ENCODE measurements around the gene GTF2H4. TPM values are rescaled to one million over a fixed set of nuclear protein-coding genes. Genes with fewer than 3 reads are reported as not detected.

Gene GTF2H4
- total RNA-seq, 2 experiments from 2014 or later, result 44.5 to 46.4 TPM

DNA sequence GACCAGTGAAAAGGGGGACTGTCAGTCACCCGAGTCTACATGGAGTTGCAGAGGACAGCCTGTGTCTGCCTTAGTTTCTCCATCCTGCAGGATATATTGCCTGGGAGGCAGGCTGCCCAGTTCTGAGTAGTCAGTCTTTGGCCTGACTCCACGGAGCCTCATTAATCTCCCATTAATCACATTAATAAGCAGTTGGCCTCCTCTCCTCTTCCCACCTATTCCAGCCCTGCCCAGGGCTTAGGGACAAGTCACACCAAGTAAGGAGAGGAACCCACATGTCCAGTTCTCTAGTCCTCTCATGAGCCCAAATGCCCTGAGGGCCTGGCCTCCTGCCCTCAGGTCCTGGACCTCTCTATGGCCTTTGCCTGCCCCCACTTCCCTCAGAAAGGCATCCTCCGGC lies 31.5 kb downstream of the GTF2H4 start:
- Mint-ChIP-seq H3K27ac (no peak overlapping the region), H3K4me3 (no peak overlapping the region), H3K4me1 (no peaks in the 10 kb centered on the region), H3K9me3 (no peaks in the 10 kb centered on the region), H3K36me3 (no peaks in the 10 kb centered on the region), H3K27me3 (peaks cover 49% of the 10 kb centered on the region)
- no peak for DNase-seq

DNA sequence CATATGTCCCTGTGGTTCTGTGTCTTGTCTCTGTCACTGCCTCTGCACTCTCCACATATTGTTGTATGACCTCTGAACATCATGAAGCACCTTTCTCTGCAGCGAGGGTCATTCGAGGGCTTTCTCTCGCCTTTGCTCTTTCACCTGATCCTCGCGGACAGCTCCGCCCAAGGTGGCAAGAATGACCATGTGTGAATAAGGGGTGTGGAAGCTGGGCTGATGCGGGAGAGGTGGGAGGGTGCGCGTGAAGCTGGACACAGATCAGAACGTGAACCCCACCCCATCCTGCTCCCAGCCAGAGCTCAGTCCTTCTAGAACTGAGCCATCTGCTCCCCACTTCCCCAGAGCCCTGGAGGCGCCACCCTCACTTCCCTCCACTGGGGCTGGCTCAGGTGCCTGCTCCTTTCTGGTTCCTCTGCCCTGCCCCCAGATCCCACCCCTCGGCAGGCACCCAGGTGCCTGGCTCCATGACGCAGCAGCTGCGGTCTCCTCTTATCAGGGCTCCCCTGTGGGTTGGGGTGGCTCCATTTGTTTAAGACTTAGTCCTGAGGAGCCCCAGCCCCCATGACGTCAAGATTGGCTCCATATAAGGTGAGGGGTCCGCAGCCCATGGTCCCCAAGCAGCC lies 32.5 kb downstream of the GTF2H4 start, which contains the start of gene MUCL3:
Gene MUCL3 (plus strand): TSS at position 613 of the 626 bp plus-strand sequence. CDS start 27 bp downstream, outside the sequence.
- Mint-ChIP-seq H3K4me3 (no peak within 1 kb of the TSS), H3K9me3 (no peaks in the 10 kb centered on the region), H3K27ac (no peak within 1 kb of the TSS), H3K36me3 (no peaks in the 10 kb centered on the region), H3K4me1 (no peaks in the 10 kb centered on the region), H3K27me3 (peaks cover 54% of the 10 kb centered on the region)
- no peak for DNase-seq

DNA sequence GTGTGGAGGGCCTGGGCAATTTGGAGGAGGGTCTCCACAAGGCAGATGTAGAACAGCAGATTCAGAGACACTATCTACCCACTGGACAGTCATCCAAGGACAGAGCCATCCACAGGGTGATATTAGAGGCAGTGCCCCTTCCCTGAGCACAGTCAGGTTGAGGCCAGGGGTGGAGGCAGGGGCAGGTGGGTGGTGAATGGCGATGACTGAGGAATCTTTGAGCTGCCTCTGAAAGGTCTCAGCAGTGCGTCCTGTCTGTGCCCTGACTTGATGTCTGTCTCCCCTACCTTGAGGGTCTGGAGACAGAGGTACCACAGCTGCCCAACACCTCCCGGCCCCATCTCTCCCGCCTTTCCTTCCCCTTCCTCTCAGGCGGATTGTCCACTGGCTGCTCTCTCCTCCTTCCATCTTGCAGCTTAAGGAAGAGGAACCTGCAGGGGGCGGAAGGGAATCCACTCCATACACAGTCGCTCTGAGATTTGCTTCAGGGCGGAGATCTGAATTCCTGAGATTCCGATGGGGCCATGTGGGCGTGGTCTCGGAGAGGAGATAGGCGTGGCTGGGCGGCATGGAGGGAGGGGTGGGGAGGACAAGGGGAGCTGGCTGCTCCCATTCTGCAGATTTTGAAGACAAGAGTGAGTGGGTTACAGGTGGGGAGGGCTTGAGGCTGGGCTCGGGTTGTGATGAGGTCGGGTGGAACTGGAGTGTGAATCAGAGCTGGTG lies 34.5 kb downstream of the GTF2H4 start:
- H3K9me3 Mint-ChIP-seq, result no peaks in the 10 kb centered on the region
- peaks cover 54% of the 10 kb centered on the region for H3K27me3 Mint-ChIP-seq
- no peak for DNase-seq
- H3K4me1 Mint-ChIP-seq, result no peaks in the 10 kb centered on the region
- H3K27ac Mint-ChIP-seq, result no peak overlapping the region
- H3K36me3 Mint-ChIP-seq, result no peaks in the 10 kb centered on the region
- H3K4me3 Mint-ChIP-seq, result no peak overlapping the region

DNA sequence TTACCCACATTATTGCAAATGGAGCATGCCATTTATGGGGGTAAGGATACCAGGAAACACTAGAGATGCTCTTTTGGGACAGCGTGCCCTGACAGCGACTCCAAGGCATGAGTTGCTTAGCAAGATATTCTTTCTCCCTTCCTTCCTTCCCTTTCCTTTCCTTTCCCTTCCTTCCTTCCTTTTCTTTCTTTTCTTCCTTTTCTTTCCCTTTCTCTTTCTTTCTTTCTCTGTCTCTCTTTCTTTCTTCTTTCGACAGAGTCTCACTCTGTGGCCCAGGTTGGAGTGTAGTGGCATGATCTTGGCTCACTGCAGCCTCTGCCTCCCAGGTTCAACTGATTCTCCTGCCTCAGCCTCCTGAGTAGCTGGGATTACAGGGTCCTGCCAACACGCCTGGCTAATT lies 36.0 kb downstream of the GTF2H4 start:
- Mint-ChIP-seq H3K4me3 (no peak overlapping the region), H3K36me3 (peaks cover 6% of the 10 kb centered on the region), H3K27ac (no peak overlapping the region), H3K4me1 (no peaks in the 10 kb centered on the region), H3K9me3 (no peaks in the 10 kb centered on the region), H3K27me3 (peaks cover 52% of the 10 kb centered on the region)
- DNase-seq, result no peak

DNA sequence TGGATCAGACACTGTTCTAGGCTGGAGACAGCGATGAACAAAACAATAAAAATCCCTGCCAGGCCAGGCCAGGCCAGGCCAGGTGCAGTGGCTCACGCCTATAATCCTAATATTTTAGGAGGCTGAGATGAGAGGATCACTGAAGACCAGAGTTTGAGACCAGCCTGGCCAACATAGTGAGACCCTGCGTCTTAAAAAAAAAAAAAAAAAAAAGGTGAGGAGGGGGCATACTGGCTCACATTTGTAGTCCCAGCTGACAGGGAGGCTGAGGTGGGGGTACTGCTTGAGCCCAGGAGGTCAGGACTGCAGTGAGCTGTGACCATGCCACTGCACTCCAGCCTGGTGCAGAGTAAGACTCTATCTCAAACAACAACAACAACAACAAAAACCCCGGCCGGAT lies 37.3 kb downstream of the GTF2H4 start:
- peaks cover 58% of the 10 kb centered on the region for H3K27me3 Mint-ChIP-seq
- no peak overlapping the region for H3K4me3 Mint-ChIP-seq
- no peak overlapping the region for H3K27ac Mint-ChIP-seq
- H3K9me3 Mint-ChIP-seq, result no peaks in the 10 kb centered on the region
- no peaks in the 10 kb centered on the region for H3K4me1 Mint-ChIP-seq
- H3K36me3 Mint-ChIP-seq, result peaks cover 13% of the 10 kb centered on the region
- no peak for DNase-seq

DNA sequence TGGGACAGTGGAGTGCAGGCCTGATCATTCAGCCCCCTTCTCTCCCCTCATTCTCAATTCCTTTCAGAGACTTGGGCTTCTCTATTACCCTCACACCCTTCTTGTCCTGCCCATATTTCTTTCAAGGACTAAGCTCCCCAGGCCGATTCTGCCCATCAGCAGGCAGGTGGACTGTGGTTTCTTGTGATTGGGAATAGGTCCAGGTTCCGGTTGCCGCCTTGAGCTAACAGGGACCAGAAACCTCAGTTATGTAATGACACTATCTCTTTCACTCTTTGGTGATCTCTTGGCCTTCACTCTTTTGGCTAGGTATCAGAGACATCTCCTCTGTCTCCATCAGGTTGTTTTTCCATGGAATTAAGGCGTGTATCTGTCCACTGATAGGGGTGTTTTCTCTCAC lies 39.2 kb downstream of the GTF2H4 start:
- Mint-ChIP-seq H3K9me3 (peaks cover 3% of the 10 kb centered on the region), H3K4me3 (no peak overlapping the region), H3K27ac (no peak overlapping the region), H3K4me1 (peaks cover 6% of the 10 kb centered on the region), H3K36me3 (peaks cover 14% of the 10 kb centered on the region), H3K27me3 (peaks cover 52% of the 10 kb centered on the region)
- no peak for DNase-seq

DNA sequence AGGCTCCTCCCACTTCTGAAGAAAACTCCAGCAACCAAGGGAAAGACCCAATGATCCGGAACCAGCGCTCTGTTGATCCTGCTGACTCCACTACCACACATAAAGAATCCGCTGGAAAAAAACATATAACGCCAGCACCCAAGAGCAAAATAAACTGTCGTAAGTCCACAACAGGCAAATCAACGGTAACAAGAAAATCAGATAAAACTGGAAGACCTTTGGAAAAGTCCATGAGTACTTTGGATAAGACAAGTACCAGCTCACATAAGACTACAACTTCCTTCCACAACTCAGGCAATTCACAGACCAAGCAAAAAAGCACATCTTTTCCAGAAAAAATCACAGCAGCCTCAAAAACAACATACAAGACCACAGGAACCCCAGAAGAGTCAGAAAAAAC lies 40.8 kb downstream of the GTF2H4 start:
- H3K4me1 Mint-ChIP-seq, result peaks cover 10% of the 10 kb centered on the region
- DNase-seq, result no peak
- H3K4me3 Mint-ChIP-seq, result no peak overlapping the region
- H3K36me3 Mint-ChIP-seq, result peaks cover 14% of the 10 kb centered on the region
- peaks cover 39% of the 10 kb centered on the region for H3K27me3 Mint-ChIP-seq
- H3K9me3 Mint-ChIP-seq, result peaks cover 3% of the 10 kb centered on the region
- no peak overlapping the region for H3K27ac Mint-ChIP-seq

DNA sequence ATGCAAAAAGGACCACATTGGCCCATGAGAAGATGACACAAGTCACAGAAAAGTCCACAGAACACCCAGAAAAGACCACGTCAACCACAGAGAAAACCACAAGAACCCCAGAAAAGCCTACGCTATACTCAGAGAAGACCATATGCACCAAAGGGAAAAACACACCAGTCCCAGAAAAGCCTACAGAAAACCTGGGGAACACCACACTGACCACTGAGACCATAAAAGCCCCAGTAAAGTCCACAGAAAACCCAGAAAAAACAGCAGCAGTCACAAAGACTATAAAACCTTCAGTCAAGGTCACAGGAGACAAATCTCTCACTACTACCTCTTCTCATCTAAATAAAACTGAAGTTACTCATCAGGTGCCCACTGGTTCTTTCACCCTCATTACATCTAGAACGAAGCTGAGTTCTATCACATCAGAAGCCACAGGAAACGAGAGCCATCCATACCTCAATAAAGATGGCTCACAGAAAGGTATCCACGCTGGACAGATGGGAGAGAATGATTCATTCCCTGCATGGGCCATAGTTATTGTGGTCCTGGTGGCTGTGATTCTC lies 44.0 kb downstream of the GTF2H4 start:
- H3K9me3 Mint-ChIP-seq, result peaks cover 3% of the 10 kb centered on the region
- no peak for DNase-seq
- H3K4me1 Mint-ChIP-seq, result peaks cover 18% of the 10 kb centered on the region
- peak overlapping the region; percentile 44 for H3K27ac Mint-ChIP-seq
- H3K4me3 Mint-ChIP-seq, result no peak overlapping the region
- peaks cover 31% of the 10 kb centered on the region for H3K27me3 Mint-ChIP-seq
- H3K36me3 Mint-ChIP-seq, result peaks cover 14% of the 10 kb centered on the region

DNA sequence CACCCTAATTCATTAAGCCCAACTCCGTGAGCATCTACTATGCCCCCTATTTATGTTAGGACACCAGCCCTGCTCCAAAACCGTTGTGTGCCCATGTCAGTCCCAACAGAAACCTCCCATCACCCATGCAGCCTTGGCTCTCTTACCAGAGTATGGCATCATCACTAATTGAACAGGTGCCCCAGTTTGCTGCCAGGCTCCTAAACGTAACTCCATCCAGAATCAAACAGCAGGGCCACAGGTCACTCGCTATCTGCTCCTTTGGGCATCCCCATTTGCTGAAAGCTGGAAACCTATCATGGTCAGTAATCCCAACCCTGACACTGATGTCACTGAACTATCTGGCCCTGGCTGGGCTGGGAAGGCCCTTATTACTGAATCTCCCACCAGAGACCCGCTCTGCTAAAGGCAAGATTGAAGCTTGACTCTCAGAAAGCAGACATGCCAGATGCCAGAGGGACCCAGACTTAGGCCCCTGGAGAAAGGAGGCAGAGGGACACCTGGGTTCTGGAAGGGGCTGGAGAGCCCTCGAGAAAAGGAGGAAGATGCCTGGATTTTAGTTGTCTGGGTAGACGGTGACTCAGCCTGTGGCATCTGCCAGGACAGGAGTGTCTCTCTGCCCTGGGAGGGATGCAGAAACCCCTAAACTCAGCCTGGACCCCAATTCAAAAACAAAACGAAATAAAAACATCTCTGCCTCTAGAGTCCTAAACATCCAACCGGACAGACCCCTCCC lies 46.8 kb downstream of the GTF2H4 start:
- Mint-ChIP-seq H3K27ac (peak overlapping the region; percentile 70), H3K4me3 (peak overlapping the region; percentile 82), H3K27me3 (peaks cover 20% of the 10 kb centered on the region), H3K36me3 (peaks cover 3% of the 10 kb centered on the region), H3K9me3 (peaks cover 3% of the 10 kb centered on the region), H3K4me1 (peaks cover 18% of the 10 kb centered on the region)
- no peak for DNase-seq

DNA sequence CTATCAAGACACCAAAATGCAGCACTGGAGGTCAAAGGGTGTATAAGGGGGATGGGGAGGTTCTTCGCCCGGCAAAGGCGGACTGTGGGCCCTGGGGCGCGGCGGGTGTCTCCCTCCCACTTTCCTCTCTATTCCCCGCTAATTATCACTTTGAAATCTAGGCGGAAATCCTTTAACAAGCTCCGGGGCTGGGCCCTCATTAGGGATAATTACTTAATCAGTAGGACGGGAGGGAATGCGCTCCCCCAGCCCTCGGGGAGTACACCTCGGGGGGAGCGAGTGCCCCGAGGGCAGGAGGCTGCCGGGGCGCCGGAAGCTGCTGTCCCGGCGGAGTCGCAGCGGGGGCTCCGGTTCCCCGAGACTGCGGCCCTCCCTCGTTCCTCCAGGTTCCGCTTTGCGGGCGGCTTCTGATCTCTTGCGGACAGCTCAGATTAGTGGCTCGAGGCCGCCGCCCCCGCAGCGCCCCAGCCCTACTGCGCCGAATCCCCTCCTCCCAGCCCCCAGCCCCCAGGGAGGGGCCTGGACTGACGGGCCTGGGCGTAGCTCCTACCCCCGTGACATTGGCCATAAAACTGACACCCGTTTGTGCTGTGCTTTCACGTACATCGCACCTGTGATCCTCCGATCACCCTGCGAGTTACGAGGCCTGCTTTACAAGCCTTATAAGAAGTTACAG lies 47.5 kb downstream of the GTF2H4 start:
- Mint-ChIP-seq H3K4me3 (peak overlapping the region; percentile 82), H3K27me3 (peaks cover 14% of the 10 kb centered on the region), H3K9me3 (peaks cover 3% of the 10 kb centered on the region), H3K4me1 (peaks cover 18% of the 10 kb centered on the region), H3K36me3 (no peaks in the 10 kb centered on the region), H3K27ac (peak overlapping the region; percentile 70)
- DNase-seq, result peak; percentile 88

DNA sequence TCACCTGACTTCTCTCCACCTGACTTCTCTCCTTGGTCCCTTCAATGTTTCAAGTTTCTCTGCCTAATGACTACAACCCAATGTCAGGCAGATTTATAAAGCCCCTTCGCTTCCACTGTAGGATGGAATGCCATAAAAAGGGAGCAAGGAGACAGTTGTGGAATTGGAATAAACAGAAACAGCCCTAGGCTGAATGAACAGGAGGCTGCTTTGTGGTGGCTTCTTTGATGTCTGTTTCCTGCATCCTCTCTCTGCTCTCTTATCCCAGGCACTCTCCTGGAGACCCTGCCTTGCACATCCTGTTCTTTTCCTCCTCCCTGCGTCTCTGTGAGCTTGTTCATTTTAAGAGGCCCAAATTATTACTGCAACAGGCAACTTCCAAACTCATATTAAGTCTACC lies 49.7 kb downstream of the GTF2H4 start:
- Mint-ChIP-seq H3K27me3 (peaks cover 6% of the 10 kb centered on the region), H3K36me3 (no peaks in the 10 kb centered on the region), H3K9me3 (no peaks in the 10 kb centered on the region), H3K4me3 (no peak overlapping the region), H3K4me1 (peaks cover 9% of the 10 kb centered on the region), H3K27ac (no peak overlapping the region)
- no peak for DNase-seq

DNA sequence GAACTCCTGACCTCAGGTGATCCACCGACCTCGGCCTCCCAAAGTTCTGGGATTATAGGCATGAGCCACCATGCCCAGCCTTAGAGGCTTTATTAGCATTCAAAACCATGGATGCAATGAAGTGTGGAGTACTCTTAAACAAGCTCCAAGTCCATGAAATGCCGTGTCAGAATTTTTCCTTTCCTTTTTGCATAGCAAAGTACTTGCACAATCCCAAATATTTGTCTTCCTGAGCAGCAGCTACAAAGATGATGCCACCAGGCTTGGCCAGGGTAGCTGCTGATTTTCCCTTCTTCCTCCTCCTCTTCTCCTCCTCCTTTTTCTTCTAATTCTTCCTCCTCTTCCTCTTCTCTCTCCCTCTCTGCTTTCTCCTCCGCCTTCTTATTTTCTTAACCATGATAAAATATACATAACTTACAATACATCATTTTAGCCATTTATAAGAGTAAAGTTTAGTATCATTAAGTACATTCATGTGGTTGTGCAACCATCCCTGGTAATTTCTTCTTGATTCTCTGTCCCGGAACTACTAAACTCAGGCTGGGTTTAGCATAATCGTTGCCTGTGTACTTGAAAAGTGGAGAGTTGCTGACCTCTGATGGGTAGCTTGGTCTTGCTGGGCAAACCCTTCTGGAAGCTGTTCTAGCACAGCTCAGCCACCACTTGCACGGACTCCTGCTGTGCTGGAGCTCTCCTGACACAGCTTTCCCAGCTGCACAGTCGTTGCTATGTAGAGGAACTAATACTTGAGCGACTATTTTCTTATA lies 53.1 kb downstream of the GTF2H4 start:
- Mint-ChIP-seq H3K4me1 (peaks cover 3% of the 10 kb centered on the region), H3K27ac (no peak overlapping the region), H3K36me3 (no peaks in the 10 kb centered on the region), H3K4me3 (no peak overlapping the region), H3K27me3 (peaks cover 18% of the 10 kb centered on the region), H3K9me3 (no peaks in the 10 kb centered on the region)
- no peak for DNase-seq

DNA sequence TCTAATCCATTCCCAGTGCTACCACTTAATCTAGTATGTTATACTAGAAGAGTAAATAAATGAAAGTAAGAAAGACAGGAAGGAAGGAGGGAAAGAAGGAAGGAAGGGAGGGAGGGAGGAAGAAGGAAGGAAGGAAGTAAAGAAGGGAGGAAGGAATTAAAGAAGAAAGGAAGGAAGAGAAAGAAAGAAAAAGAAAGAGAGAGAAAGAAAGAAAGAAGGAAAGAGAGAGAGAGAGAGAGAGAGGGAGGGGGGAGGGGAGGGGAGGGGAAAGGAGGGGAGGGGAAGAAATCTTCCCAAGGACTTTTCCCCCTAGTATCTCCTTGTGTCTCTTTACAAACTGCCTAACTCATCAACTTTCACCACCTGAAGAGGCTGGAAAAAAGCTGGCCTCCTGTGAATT lies 54.7 kb downstream of the GTF2H4 start:
- Mint-ChIP-seq H3K4me1 (peaks cover 3% of the 10 kb centered on the region), H3K27ac (no peak overlapping the region), H3K36me3 (no peaks in the 10 kb centered on the region), H3K4me3 (no peak overlapping the region), H3K27me3 (peaks cover 20% of the 10 kb centered on the region), H3K9me3 (no peaks in the 10 kb centered on the region)
- DNase-seq, result no peak

DNA sequence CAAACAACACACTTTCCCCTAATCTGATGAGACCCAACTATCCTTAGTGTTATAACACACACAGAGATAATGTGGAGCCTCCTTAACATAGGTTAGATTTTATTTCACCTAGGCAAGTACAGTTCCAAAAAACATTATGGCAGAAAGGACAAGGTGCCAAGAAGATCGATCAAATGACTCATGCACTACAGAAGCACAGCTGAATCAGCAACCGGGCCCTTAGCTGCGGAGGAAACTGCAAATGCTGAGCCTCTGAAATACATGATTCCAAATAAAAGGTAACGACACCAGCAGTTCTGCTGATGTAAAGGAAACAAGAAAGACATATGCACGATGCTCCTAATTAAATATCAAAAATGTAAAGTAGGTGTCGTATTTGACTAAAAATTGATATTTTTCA lies 55.6 kb downstream of the GTF2H4 start:
- Mint-ChIP-seq H3K27me3 (peaks cover 20% of the 10 kb centered on the region), H3K27ac (no peak overlapping the region), H3K4me1 (peaks cover 3% of the 10 kb centered on the region), H3K36me3 (no peaks in the 10 kb centered on the region), H3K9me3 (no peaks in the 10 kb centered on the region), H3K4me3 (no peak overlapping the region)
- no peak for DNase-seq
